Prostate gland (tissue), 1 donor: Measurements from ENCODE around the gene TACC2.

Experiments
- POLR2A ChIP-seq: fragments of 450-650 bp; IDR thresholded peaks from one replicate; pipeline ENCODE4 v1.6.1; 2016; ENCODE audit warnings: antibody characterized with exemption, mild to moderate bottlenecking
- POLR2AphosphoS5 ChIP-seq: sonication (generic); formaldehyde crosslinking; IDR thresholded peaks from one replicate; pipeline ENCODE4 v1.6.1; 2017; ENCODE audit warnings: antibody characterized with exemption

DNA sequence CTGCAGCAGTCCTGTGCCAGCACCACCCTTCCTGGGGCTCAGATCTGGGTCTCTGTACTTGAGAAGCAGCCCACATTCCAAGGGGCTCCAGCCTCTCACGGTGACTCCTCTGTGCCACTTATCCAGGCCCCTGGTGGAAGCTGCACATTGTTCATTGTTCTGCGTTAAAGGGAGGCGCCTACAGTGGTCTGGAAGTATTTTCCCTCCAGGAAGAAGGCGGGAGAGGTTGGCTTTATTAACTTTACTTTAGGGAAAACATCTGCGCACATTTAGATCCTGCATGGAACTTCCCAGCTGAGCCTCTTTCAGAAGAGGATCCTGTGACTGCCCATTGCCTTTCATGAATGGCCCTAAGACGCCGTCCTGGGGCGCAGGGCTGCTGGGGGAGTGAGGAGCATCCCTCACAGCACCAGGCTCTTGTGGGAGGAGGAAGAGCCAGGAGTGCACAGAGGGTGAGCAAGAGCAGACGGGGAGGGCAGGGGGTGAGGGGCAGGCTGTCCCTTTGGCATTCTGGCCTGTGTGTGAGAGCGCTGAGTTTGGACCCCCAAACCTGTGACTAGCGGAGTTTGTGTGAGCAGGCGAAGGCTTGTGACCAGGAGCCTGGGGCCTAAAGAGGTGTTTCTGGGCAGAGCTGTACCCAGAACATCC lies 183.5 kb downstream of the TACC2 start:
- TF ChIP-seq POLR2AphosphoS5 (no peak), POLR2A (no peak)
